Measurements from ENCODE around the gene GALNT8.

DNA sequence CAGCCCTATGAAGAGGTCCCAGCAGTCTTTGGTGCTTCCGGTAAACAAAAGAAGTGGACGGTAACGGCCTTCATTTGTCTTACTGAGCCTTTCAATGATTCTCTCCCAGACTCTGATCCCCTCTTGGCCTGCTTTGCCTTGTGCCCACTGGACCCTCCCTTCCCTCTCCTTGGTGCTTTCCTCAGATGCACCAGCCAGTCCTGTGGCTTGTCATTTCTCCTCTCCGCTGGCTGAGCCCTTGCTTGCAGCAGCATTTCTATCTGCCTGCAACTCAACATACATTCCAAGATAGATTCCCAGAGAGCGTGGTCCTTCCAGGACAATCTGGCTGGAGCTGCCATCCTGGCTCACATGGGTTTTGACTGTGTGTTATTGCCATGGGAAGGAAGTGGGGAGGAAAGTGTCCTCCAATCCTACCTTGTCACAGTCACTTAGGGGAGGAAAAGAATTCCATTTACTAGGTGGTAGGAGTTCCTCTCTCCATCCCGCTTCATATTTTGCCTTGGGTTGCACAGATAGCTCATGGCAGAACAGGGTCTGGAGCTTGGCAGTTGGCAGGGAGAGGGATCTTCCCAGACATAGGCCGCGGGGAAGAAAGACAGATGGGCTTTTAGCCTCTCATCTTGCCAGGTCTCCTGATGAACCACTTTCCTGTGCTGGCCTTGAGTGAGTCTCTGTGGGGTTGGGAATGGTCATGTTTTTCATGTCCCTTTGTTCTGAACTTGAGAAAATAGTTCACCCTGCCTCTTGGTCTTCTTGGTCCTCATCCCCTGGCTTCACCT, 96.7 kb downstream of the GALNT8 start:
- TF ChIP-seq, protein P1, sequence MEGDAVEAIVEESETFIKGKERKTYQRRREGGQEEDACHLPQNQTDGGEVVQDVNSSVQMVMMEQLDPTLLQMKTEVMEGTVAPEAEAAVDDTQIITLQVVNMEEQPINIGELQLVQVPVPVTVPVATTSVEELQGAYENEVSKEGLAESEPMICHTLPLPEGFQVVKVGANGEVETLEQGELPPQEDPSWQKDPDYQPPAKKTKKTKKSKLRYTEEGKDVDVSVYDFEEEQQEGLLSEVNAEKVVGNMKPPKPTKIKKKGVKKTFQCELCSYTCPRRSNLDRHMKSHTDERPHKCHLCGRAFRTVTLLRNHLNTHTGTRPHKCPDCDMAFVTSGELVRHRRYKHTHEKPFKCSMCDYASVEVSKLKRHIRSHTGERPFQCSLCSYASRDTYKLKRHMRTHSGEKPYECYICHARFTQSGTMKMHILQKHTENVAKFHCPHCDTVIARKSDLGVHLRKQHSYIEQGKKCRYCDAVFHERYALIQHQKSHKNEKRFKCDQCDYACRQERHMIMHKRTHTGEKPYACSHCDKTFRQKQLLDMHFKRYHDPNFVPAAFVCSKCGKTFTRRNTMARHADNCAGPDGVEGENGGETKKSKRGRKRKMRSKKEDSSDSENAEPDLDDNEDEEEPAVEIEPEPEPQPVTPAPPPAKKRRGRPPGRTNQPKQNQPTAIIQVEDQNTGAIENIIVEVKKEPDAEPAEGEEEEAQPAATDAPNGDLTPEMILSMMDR (IDR thresholded peaks at IDR 0.05) = no peak
- TF ChIP-seq EZH2 (IDR thresholded peaks at IDR 0.05; ENCODE audit: borderline replicate concordance, insufficient read depth, low read depth, low read length, poor library complexity, severe bottlenecking) = no peak

All from B cell (primary cell).